Spleen (tissue), 7 donors: ENCODE results near the gene AOAH.

Experiments used
- POLR2A ChIP-seq, 3 donors: fragments of 450-650 bp; IDR thresholded peaks; one replicate each; pipeline ENCODE4 v1.5.1; 2017; ENCODE audit warnings: antibody characterized with exemption in 3 of 3, mild to moderate bottlenecking in 1 of 3
- TF ChIP-seq, protein P1 (sequence below), 11 experiments: fragments of 200-600 bp in 7 of 11; fragments of 450-650 bp in 4 of 11; sonication (generic) in 4 of 11; IDR thresholded peaks in 8 of 11; conservative IDR thresholded peaks in 3 of 11; 1 replicate in 7 of 11; 2 replicates in 4 of 11; pipeline versions ENCODE4 v1.4.0 to v1.8.0; 2016 to 2021; ENCODE audit warnings: antibody characterized with exemption in 11 of 11, inconsistent platforms in 4 of 11, mild to moderate bottlenecking in 1 of 11
- donor health status: DM: no; HTN: no; CAD: no; lungs with moderate emphysema.
- donor health status: DM: no; HTN: no; CAD: no.
- donor health status: DM: no; HTN: no; CAD: no.

GRCh38 chr7:36570528-36571189 is 153.6 kb downstream of the AOAH start:
- TF ChIP-seq, protein P1, sequence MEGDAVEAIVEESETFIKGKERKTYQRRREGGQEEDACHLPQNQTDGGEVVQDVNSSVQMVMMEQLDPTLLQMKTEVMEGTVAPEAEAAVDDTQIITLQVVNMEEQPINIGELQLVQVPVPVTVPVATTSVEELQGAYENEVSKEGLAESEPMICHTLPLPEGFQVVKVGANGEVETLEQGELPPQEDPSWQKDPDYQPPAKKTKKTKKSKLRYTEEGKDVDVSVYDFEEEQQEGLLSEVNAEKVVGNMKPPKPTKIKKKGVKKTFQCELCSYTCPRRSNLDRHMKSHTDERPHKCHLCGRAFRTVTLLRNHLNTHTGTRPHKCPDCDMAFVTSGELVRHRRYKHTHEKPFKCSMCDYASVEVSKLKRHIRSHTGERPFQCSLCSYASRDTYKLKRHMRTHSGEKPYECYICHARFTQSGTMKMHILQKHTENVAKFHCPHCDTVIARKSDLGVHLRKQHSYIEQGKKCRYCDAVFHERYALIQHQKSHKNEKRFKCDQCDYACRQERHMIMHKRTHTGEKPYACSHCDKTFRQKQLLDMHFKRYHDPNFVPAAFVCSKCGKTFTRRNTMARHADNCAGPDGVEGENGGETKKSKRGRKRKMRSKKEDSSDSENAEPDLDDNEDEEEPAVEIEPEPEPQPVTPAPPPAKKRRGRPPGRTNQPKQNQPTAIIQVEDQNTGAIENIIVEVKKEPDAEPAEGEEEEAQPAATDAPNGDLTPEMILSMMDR (IDR thresholded peaks at IDR 0.05 in 8 of 11, conservative IDR thresholded peaks at IDR 0.05 in 3 of 11): no peak
- no peak for TF ChIP-seq POLR2A (IDR thresholded peaks at IDR 0.05)
